ENCODE measurements around the gene YIPF3.
"Not testable (repeated sequence)": the region's sequence is repeated elsewhere in the genome, so short reads cannot be mapped to it uniquely, and the experiment has no call there.

YIPF3 gene

DNA sequence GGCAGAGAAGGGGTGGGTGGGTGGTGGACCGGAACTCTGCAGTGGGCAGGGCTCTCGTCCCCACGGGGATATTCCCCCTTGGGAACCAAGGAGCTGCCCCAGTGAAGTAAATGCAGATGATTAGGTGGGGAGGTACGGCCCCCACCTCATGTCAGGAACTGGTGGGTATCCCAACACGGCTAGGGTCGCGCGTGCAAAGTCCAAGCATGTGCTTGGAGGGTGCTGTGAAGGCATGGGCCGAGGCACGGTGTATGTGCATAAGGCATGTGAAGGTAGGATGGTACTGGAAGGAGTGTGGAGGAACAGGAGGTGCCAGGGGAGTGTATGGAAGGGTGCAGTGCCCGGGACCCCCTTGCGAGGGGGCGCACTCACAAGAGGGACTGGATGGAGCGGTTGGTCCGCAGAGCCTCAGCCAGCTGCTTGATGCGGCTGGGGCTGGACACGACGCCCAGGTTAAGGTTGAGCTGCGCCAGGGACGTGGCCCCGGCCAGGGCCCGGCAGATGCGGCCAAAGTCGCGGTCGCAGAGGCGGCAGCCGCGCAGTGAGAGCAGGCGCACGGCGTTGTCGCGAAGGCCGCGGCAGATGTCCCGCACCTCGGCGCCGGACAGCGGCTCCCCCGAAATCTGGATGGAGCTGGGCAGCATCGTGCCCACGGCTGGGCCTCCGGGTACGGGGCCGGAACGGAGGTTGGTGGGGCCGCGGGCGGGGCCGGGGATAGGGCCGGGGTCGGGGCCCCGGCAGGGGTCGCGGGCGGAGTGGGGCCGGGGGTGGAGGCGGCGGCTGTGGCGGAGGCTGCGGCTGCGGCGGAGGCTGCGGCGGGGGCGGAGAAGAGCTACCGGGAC is 7.4 kb downstream of the YIPF3 start:
- no peak for DNase-seq

DNA sequence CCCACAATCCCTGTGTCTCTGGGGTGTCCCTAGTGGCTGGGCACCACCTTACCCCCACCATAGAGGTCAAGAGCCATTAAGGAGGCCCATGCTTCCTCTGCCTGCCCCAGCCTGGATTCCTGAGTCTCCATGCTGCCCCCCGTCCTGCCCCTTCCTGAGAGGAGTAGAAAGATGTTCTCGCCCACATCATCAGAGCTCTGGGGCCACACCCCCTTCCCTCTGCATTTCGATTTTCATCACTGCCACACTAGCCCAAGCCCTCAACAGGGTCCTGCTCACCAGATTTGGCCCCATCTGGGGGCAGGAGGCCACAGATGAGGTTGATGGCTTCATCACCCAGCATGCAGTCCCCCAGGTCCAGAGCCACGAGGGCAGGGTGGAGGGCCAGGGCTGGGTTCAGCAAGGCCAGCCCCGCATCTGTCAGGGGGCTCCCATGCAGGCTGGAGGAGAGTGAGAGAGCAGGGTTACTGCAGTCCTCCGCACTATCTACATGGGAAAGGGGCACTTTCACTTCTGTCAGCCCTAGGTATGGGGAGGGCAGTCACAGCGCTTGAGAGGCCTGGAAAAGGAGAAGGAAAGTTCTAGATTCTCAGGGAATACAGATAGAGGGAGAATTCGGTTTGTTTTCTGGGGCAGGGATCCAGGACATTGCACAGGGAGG is 8.1 kb downstream of the YIPF3 start:
- DNase-seq, result no peak

DNA sequence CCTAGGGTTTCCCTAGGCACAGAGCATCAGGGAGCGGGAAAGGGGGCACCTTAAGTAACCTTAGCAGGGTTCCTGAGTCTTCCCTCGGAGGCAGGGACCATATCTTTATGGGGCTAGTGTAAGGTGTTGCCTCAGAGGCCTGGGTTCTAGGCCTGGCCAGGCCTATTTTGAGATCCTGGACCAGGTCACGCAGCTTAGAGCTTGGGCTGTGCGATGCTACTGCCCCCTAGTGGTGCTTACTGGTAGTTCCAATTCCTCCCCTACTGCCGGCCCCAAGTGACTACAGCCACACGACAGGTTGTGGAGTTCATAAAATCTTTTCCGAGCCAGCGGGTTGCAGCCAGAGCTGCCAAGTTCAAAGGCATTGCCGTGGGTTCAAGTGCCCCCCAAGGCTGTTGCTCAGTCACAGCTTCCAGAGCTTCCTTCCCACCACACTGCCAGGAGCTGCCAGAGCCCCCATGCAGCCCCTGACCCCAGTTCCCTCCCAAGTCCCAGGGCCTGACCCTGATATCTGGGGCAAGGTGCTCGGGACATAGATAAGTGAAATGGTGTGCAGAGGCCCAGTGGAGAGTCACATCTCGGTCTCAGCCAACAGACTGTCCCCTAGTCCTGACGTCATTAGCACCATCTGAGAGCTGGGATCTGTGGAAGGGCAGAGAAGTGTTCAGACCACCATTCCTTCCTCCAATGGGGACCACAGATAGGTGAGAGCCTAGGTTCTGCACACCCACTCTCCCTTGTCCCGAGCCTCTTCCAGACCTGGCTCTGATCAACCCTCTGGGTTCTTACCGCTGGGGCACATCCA is 9.9 kb downstream of the YIPF3 start:
- peak; percentile 74 for DNase-seq

DNA sequence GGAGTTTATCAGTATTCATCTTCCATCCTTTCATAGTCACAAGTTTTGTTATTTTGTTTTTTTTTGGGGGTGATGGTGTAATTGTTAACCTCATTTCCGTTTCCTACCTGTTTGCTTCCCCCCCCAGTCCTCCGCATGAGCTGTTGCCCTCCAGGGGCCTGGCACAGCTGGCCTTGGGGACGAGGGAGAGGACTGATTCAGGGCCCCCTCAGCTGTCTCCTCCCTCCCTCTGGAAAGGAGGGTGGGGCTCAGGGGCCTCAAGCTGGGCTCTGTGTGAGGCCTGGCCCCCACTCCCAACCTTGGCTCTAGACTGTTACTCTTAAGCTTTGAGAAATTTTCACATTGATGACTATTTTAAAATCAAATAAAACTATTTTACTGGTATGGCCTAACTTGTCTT is 10.6 kb downstream of the YIPF3 start:
- no peak for DNase-seq

DNA sequence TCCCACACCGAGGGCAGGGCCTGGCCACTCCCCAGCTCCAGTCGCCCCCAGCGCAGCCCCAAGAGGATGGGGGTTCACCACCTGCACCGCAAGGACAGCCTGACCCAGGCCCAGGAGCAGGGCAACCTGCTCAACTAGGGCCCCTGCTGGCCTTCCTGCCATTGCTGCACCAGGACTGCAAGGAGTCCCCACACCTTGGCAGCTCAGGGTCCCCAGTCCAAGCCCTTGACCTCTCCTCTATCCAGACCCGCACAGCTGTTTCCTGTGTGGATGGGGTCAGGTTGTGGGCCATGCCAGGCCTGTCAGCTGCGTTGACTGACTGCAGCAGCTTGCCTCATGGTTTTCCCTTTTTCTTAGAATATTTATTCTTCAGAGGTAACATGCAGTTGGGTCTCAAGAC is 11.0 kb downstream of the YIPF3 start:
- DNase-seq, result no peak

DNA sequence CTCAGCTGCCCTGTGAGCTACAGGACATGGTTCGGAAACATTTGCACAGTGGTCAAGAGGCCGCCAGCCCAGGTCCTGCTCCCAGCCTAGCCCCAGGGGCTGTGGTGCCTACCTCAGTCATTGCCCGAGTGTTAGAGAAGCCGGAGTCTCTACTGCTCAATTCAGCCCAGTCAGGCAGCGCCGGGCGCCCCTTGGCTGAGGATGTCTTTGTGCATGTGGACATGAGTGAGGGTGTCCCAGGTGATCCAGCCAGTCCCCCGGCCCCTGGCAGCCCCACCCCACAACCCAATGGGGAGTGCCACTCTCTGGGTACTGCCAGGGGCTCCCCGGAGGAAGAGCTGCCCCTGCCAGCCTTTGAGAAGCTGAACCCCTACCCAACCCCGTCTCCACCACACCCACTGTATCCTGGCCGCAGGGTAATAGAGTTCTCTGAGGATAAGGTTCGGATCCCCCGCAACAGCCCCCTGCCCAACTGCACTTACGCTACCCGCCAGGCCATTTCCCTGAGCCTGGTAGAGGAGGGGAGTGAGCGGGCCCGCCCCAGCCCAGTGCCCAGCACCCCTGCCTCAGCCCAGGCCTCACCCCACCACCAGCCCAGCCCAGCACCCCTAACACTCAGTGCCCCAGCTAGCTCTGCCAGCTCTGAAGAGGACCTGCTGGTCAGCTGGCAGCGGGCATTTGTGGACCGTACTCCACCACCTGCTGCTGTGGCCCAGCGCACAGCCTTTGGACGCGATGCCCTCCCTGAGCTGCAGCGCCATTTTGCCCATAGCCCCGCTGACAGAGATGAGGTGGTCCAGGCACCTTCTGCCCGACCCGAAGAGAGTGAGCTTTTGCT is 11.8 kb downstream of the YIPF3 start:
- no peak for DNase-seq

DNA sequence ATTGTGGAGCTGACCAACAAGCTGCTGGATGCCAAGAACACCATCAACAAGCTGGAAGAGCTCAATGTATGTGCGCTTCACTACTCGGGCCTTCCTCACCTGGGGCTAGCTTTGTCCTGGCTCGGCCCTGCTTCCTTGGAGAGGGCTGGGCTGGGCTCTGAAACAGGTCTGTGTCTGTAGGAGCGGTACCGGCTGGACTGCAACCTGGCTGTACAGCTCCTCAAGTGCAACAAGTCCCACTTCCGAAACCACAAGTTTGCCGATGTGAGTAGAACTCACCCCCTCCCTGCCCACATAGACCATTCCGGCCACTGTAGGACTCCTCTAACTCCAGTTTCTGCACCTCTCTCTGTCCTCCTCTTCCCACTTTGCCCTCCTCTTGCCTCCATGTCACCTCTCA is 13.3 kb downstream of the YIPF3 start:
- no peak for DNase-seq

DNA sequence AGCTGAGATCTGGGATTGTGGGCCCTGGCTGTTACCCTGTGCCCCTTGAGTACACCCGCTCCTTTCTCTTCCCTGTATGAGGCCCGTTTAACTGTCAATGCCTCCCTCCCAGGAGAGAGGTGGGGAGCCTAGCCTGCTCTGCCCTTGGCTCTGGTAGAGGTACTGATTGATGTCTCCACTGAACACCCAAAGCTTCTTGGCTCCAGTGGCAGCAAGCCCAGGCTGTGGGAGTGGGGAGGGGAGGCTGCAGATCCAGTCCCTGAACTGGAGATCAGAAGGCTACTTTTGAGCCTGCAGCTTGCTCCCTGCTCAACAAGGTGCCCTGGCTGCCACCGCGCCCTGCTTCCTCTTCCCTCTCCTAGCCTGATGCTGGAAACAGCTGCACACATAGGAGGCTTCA is 14.1 kb downstream of the YIPF3 start:
- no peak for DNase-seq

DNA sequence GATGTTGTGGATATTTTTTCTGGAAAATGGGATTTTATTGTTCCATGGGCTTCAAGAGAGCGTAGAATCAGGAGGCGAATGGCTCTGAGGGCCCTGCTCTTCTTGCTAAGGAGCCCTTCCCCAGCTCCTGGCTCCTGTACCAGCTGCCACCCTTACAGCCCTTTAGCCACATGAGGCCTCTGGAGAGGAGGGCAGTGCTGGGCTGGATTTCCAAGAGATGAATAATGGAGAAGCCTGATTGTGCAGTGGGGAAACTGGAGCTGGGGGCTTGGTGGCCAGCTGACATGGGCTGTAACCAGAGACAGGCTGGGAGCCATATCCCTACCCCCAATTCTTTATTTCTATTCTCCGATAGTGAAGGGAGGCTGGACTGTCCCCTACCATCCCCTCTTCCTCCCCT is 15.8 kb downstream of the YIPF3 start:
- DNase-seq, result no peak

DNA sequence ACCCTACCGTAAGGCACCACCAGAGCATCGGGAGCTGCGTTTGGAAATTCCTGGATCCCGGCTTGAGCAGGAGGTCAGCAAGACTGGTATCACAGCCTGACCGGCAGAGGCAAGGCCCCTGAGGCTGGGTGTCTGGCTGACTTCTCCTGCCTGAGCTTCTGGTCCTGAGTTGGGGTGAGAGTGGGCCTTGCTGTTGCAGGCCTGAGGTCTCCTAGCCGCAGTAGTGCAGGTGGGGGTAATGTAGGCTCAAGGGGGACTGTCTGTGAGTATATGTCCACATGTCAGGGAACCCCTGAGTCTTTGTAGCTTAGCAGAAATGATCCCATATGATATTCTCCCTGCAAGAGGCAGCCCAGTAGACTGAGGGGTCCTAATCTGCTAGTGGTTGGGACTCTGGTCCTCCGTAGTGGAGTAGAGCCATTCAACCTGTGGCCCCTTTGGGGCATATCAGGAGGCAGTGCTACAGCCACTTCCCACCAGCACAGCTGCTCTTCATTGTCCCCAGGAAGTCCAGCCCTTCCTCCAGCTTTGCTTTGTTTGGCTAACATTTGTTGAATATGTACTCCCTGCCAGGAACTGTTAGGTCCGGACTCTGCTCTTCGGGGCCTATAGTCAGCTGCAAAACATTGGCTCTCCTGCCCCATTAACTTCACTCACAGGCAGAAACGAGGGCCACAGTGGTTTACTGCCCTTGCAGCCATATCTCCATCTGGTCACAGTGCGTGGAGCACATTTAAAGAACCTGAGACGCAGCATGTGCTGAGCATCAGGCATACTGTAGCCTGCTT is 17.5 kb downstream of the YIPF3 start:
- DNase-seq, result no peak

DNA sequence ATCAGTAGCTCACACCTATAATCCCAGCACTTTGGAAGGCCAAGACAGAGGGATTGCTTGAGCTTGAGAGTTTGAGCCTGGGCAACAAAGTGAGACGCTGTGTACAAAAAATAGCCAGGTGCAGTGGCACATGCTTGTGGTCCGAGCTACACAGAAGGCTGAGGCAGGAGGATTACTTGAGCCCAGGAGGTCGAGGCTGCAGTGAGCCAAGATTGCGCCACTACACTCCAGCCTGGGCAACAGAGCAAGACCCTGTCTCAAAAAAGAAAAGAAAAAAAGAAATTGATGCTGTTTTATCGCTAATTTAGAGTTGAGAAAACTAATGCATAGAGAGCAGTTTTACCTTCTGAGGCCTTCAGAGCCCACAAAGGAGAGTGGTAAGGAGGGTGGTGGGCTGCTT is 18.4 kb downstream of the YIPF3 start:
- DNase-seq, result not testable (repeated sequence)

DNA sequence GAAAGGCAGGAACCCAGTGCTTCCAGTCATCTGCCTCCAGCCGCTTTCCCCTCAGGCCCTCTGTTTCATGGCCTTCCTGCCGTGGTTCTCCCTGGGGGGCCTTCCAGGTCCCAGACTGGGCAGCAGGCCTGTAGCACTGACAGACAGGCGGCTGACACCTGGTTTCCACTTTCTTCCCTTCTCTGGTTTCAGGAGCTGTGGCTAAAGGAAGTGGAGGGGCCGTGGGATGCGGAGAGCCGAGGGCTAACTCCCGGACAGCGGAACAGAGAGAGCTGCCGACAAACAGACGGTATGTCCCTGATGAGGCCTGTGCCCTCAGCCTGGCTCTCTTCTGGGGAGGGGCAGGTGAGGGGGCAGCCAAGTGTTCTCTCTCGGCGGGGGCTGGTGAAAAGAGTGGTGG is 19.0 kb downstream of the YIPF3 start:
- no peak for DNase-seq

DNA sequence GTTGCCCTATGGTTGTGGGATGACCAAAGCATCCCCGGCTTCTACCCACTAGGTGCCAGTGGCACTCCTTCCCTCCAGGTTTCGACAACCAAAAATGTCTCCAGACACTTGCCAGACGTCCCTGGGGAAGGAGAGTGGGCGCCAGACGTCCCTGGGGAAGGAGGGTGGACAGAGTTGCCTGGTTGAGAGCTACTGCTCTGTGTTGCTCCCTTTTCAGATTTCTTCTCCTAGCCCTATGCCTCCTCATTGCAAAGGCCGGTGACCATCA is 19.7 kb downstream of the YIPF3 start:
- DNase-seq, result no peak

DNA sequence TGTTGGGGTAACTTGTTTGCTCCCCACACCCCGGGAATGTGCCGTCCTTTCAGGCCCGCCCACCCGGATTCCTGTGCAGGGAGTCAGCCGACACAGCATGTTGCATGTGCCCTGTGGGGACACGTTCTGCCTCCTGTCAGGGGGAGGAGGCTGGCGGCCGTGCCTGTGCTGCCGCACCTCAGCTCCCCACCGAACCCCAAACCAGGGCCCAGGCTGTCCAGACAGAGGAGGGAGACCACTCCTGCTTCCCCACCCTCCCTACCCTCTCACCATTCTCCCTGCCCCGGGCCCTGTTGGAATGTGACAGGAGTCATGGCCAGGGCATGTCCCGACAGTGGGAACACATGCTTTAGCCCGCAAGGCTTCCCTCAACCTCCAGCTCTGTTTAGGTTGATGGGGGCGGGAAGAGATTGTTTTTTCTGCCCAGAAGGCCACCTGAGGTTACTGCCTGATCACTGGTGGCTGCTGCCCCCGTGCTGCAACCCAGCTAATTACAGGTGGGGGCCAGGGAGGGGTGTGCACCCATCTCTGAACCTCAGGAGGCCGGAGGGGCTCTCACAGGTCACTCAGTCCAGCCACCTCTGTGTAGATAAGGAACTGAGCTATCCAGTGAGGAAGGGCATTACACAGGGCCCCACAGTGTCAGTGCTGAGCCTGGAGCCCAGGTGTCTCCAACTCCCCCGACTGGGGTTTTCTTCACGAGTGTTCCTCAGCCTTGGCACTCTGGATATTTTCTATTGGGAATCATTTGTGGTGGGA is 20.2 kb downstream of the YIPF3 start:
- no peak for DNase-seq

DNA sequence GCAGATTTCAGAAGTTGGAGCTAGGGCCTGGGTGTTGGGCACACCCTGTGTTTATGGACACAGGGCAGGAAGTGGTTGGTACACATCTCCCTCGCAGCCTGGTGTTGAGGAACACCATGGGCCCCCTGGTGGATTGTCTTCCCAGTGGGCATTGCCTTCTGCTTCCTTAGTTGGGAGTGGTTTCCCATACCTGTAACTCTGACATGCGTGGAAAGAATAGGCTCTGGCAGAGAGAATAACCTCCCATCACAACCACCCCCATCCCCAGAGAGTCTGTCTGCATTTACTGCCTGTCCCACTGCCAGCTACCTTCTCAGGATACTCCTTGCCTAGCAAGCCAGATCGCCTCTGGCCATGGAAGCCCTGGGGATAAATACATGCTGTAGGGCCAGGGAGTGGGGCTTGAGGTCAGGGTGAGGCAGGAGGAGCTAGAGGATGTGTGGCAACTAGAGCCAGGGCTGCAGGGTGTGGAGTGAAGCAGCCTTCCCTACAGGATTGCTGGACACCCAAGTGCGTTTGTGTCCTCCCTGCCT is 21.3 kb downstream of the YIPF3 start:
- DNase-seq, result no peak

DNA sequence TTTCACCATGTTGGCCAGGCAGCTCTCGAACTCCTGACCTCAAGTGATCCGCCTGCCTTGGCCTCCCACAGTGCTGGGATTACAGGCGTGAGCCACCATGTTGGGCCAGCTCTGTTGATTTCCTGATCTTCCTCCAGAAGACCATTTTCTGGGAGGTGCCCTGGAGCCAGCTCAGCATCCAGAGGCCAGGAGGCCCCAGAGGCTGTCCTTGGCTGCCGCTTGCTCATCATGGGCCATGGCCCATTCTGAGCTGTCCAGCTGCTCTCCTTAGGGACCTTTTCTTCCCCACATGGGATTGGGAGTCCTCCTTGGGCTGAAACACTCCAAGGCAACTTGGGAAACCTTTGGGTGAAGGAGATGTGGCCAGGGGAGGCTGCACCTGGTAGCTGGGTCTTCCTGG is 22.0 kb downstream of the YIPF3 start:
- no peak for DNase-seq

DNA sequence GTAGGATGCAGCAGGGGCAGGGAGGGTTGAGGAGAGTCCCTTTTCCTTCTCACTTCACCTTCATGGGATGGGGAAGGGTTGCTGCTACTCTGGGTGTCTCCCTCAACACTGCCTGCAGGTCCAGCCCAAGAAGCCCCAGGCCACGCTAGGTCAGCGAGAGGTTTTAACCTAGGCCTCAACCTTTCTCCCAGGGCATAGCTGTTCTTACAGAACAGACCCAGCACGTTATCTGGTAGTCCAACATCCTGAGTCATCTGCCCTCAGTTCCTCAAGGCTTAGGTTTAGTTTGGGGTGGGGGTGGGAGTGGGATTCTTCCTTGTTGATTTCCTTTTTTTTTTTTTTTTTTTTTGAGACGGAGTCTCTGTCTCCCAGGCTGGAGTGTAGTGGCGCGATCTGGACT is 22.4 kb downstream of the YIPF3 start:
- no peak for DNase-seq

DNA sequence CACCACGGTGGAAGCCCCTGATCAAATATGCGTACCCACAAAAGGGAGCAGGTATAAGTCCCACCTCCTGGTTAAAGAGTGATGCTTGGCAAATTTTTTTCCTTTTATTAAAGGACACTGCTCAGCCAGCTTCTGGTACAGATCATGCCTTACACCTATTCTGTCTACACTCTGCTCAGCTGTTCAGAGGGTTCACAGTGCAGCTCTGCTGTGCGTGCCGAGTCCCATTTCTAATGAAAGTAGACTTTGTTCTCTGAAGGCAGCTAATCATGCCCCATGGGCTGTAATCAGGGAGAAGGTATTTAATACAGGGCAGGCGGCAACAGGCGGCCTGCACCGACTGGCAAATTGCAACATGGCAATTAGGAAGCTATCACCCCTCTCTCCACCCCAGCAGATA is 22.9 kb downstream of the YIPF3 start:
- no peak for DNase-seq

DNA sequence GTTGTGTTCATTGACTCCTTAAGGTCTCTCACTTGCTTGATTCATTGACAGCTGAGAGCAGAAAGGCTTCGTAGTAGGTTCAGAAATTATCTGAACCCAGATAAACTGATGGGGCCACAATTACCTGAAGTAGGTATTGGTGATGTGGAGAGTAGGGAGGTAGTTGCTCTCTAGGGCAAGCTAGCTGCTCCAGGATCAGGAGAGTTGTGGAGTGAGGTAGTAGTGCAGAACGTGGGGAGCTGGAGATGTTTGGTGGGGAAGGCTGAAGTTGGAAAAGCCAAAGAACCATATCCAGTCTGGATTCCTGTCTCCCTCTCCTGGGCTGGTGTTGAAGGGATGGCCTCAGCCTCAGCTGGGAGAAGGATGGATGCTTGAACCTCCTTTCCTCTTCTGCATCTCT is 23.5 kb downstream of the YIPF3 start:
- no peak for DNase-seq

DNA sequence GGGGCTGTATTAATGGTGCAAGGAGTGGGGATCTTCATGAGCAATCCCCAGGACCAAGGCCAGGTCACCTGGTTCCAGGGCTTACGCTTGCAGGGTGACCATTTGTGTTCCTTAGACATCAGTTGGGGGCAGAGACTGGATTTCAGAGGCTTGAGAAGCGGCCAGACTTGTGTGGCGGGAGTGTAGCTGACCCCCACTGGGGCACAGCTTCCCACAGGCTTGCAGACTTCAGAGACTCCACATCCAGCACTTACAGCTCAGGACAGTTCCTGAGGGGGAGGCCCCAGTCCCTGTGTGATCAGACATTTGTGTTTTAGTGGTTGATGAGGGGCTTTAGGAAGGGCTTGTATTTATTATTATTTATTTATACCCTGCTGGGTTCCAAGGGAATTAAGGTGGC is 24.1 kb downstream of the YIPF3 start:
- DNase-seq, result peak; percentile 29
